HFFc6 (cell line): ENCODE measurements around the gene ELN. TPM values are rescaled to one million over a fixed set of nuclear protein-coding genes. Genes with fewer than 3 reads are reported as not detected.

Experiments
- DNase-seq: peaks from one replicate; pipeline ENCODE4 v3.0.0-alpha.2; 2018
- H3K27ac Mint-ChIP-seq: 2 replicates; pipeline ENCODE4 v1.8.0; 2020; ENCODE audit warnings: mild to moderate bottlenecking, mixed read lengths
- H3K27me3 Mint-ChIP-seq: 2 replicates; pipeline ENCODE4 v1.8.0; 2021; ENCODE audit warnings: mild to moderate bottlenecking, moderate library complexity, mixed read lengths; ENCODE audit not compliant: insufficient read depth
- H3K36me3 Mint-ChIP-seq: 2 replicates; pipeline ENCODE4 v1.8.0; 2021; ENCODE audit warnings: low read depth, mixed read lengths
- H3K4me1 Mint-ChIP-seq: 2 replicates; pipeline ENCODE4 v1.8.0; 2020; ENCODE audit warnings: low read depth, mixed read lengths
- H3K4me3 Mint-ChIP-seq: 2 replicates; pipeline ENCODE4 v1.8.0; 2020; ENCODE audit warnings: mild to moderate bottlenecking, moderate library complexity, mixed read lengths
- H3K9me3 Mint-ChIP-seq: 2 replicates; pipeline ENCODE4 v1.8.0; 2020; ENCODE audit warnings: mild to moderate bottlenecking, mixed read lengths
- total RNA-seq, 6 experiments: library from RNA; stranded (reverse); fragmentation: NEBNext Ultra II Directional; extraction: Animal tissue kit (Norgen Biotek cat#: 25700); gene quantifications; 2 replicates in 1 of 6; 3 replicates in 5 of 6; pipeline ENCODE4 v1.2.3, GENCODE V29; 2021
- TF ChIP-seq, protein P1 (sequence below): fragments of 200-600 bp; sonication (generic); IDR thresholded peaks from 2 replicates; pipeline ENCODE4 v1.5.0; 2021; ENCODE audit warnings: antibody characterized with exemption, mild to moderate bottlenecking

Gene ELN
- total RNA-seq, 6 experiments from 2014 or later = 4.7 to 25.8 (median 19.1) TPM

DNA sequence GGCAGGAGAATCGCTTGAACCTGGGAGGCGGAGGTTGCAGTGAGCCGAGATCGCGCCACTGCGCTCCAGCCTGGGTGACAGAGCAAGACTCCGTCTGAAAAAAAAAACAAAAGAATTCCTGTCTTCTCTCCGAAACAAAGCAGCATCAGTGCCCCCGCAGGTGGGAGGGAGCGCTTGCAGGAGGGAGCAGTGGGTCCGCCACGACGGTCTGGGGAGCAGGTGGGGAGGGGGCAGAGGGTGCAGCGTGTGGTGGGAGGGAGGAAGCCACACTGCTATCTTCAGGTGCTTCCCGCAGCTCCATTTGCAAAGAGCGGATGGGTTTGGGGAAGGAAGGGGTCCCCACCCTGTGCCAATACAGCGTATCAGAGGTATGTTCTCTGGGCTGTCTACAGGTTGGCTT lies 87.4 kb downstream of the ELN start:
- TF ChIP-seq, protein P1, sequence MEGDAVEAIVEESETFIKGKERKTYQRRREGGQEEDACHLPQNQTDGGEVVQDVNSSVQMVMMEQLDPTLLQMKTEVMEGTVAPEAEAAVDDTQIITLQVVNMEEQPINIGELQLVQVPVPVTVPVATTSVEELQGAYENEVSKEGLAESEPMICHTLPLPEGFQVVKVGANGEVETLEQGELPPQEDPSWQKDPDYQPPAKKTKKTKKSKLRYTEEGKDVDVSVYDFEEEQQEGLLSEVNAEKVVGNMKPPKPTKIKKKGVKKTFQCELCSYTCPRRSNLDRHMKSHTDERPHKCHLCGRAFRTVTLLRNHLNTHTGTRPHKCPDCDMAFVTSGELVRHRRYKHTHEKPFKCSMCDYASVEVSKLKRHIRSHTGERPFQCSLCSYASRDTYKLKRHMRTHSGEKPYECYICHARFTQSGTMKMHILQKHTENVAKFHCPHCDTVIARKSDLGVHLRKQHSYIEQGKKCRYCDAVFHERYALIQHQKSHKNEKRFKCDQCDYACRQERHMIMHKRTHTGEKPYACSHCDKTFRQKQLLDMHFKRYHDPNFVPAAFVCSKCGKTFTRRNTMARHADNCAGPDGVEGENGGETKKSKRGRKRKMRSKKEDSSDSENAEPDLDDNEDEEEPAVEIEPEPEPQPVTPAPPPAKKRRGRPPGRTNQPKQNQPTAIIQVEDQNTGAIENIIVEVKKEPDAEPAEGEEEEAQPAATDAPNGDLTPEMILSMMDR = peak; percentile 36; the same call in 1 of the 2 replicates
- Mint-ChIP-seq H3K9me3 (peaks cover 5% of the 10 kb centered on the region), H3K4me3 (no peak overlapping the region), H3K4me1 (no peaks in the 10 kb centered on the region), H3K27ac (no peak overlapping the region), H3K27me3 (peaks cover 2% of the 10 kb centered on the region), H3K36me3 (peaks cover 25% of the 10 kb centered on the region)
- DNase-seq = no peak

DNA sequence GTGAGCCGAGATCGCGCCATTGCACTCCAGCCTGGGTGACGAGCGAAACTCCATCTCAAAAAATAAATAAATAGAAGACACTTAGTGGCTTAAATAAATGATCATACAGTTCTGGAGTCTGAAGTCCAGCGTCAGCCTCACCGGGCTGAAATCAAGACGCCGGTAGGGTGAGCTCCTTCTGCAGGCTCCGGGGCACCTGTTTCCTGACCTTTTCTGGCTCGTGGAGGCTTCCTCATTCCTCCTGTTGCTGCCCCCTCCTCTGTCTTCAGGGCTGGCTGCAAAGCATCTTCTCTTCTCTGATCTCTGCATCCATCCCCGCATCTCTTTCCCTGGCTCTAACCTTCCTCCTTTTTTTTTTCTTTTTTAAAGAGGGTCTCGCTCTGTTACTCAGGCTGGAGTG lies 88.4 kb downstream of the ELN start:
- TF ChIP-seq, protein P1 = no peak
- H3K27ac Mint-ChIP-seq = no peak overlapping the region
- H3K27me3 Mint-ChIP-seq = peaks cover 2% of the 10 kb centered on the region
- H3K4me3 Mint-ChIP-seq = no peak overlapping the region
- no peaks in the 10 kb centered on the region for H3K4me1 Mint-ChIP-seq
- H3K9me3 Mint-ChIP-seq = peaks cover 5% of the 10 kb centered on the region
- no peak for DNase-seq
- H3K36me3 Mint-ChIP-seq = peaks cover 25% of the 10 kb centered on the region

Other genes starting within 250 kb of the ELN start
- gene CLDN4, start 197.2 kb upstream of the ELN start, total RNA-seq = under 1 TPM; 0.05 to 0.47 (median 0.32) TPM
- 1 to 10 TPM; 3.9 to 7.2 (median 6.0) TPM for gene METTL27, start 185.7 kb upstream of the ELN start, total RNA-seq
- not detected for gene TMEM270, start 167.0 kb upstream of the ELN start, total RNA-seq
- 10 to 100 TPM; 57.8 to 75.6 (median 67.2) TPM for gene LIMK1, start 55.6 kb downstream of the ELN start, total RNA-seq
- gene EIF4H, start 146.2 kb downstream of the ELN start, total RNA-seq = 100 to 1,000 TPM; 344 to 392 (median 380) TPM
- gene LAT2, start 181.8 kb downstream of the ELN start, total RNA-seq = under 1 TPM; 0.28 to 0.78 (median 0.43) TPM
- 10 to 100 TPM; 16.8 to 37.7 (median 34.0) TPM for gene RFC2, start 226.2 kb downstream of the ELN start, total RNA-seq